Tibial nerve (tissue), 4 donors: ENCODE measurements around the gene CRHR1. TPM values are rescaled to one million over a fixed set of nuclear protein-coding genes. Genes with fewer than 3 reads are reported as not detected.

ENCODE experiments used
- DNase-seq, 2 donors: peaks; one replicate each; pipeline ENCODE4 v3.0.0-alpha.2; 2019; ENCODE audit warnings: low spot score in 2 of 2
- H3K27ac ChIP-seq, 4 donors: fragments of 200-600 bp; sonication (generic) in 3 of 4; one replicate each; pipeline ENCODE4 v1.5.1; 2017 to 2019; ENCODE audit warnings: mild to moderate bottlenecking in 1 of 4
- H3K27me3 ChIP-seq, 2 donors: fragments of 200-600 bp; sonication (generic) in 1 of 2; one replicate each; pipeline versions ENCODE4 v1.5.1 to v1.6.0; 2017 to 2019
- H3K36me3 ChIP-seq, 3 donors: fragments of 200-600 bp; sonication (generic); one replicate each; pipeline ENCODE4 v1.5.1; 2018 to 2019
- H3K4me1 ChIP-seq, 4 donors: fragments of 200-600 bp; sonication (generic) in 3 of 4; one replicate each; pipeline ENCODE4 v1.5.1; 2017 to 2019
- H3K4me3 ChIP-seq, 4 donors: fragments of 200-600 bp; sonication (generic) in 3 of 4; one replicate each; pipeline ENCODE4 v1.5.1; 2017 to 2019; ENCODE audit warnings: mild to moderate bottlenecking in 1 of 4, moderate library complexity in 1 of 4
- H3K9me3 ChIP-seq, 4 donors: fragments of 200-600 bp; sonication (generic) in 3 of 4; one replicate each; pipeline ENCODE4 v1.5.1; 2017 to 2019
- EP300 ChIP-seq, 2 donors: sonication (generic); formaldehyde crosslinking; IDR thresholded peaks; one replicate each; pipeline ENCODE4 v1.6.1; 2017; ENCODE audit warnings: antibody characterized with exemption in 2 of 2, mild to moderate bottlenecking in 1 of 2
- POLR2A ChIP-seq, 2 donors: fragments of 450-650 bp; IDR thresholded peaks; one replicate each; pipeline ENCODE4 v1.6.1; 2017; ENCODE audit warnings: antibody characterized with exemption in 2 of 2, mild to moderate bottlenecking in 2 of 2, moderate library complexity in 2 of 2
- WGBS, 2 donors: methylation state at CpG; one replicate each; pipeline ENCODE4 v1.1.5; 2018; 5-methylcytosine and 5-hydroxymethylcytosine counted together
- total RNA-seq, 4 donors: library from RNA; depleted of rRNA; stranded (reverse); fragments of >200 nt; gene quantifications; one replicate each; pipeline ENCODE4 v1.1.0, GENCODE V29; 2016
- TF ChIP-seq, protein P1 (sequence below), 5 experiments: fragments of 200-600 bp in 3 of 5; fragments of 450-650 bp in 2 of 5; sonication (generic) in 3 of 5; IDR thresholded peaks; one replicate each; pipeline ENCODE4 v1.5.1; 2016 to 2019; ENCODE audit warnings: antibody characterized with exemption in 5 of 5, mild to moderate bottlenecking in 3 of 5, moderate library complexity in 2 of 5

CRHR1 gene
- total RNA-seq, 4 donors from 2014 or later = not detected

DNA sequence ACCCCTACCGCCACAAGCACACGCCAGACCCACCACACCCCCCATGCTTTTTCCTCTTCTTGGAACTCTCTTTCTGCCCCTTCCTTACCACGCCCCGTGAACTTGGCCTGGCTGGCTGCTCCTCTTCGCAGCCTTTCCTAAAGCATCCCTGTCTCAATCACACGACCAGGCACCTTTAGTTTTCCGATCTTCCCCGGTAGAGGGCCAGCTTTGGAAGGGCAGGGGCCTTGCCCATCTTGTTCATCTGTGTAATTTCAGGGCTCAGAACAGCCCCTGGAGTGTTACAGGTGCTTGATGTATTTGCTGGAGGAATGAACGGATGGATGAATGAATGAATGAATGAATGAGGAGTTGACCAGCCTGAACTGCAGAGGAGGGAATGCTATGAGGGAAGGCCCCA, 64.3 kb downstream of the CRHR1 start:
- 82 to 87% methylated on average over 9 of the region's 9 CpGs for WGBS, 2 donors
- TF ChIP-seq EP300 (IDR thresholded peaks at IDR 0.05) (no peak), POLR2A (IDR thresholded peaks at IDR 0.05) (no peak)
- TF ChIP-seq, protein P1, sequence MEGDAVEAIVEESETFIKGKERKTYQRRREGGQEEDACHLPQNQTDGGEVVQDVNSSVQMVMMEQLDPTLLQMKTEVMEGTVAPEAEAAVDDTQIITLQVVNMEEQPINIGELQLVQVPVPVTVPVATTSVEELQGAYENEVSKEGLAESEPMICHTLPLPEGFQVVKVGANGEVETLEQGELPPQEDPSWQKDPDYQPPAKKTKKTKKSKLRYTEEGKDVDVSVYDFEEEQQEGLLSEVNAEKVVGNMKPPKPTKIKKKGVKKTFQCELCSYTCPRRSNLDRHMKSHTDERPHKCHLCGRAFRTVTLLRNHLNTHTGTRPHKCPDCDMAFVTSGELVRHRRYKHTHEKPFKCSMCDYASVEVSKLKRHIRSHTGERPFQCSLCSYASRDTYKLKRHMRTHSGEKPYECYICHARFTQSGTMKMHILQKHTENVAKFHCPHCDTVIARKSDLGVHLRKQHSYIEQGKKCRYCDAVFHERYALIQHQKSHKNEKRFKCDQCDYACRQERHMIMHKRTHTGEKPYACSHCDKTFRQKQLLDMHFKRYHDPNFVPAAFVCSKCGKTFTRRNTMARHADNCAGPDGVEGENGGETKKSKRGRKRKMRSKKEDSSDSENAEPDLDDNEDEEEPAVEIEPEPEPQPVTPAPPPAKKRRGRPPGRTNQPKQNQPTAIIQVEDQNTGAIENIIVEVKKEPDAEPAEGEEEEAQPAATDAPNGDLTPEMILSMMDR (IDR thresholded peaks at IDR 0.05) = no peak
- no peak overlapping the region for H3K4me3 ChIP-seq
- peaks cover 0 to 35% of the 10 kb centered on the region in 2 donors for H3K27me3 ChIP-seq
- H3K4me1 ChIP-seq = peaks cover 0 to 3% (median 0%) of the 10 kb centered on the region in 4 donors
- no peak for DNase-seq
- H3K9me3 ChIP-seq = no peaks in the 10 kb centered on the region
- H3K36me3 ChIP-seq = no peaks in the 10 kb centered on the region
- no peak overlapping the region for H3K27ac ChIP-seq

DNA sequence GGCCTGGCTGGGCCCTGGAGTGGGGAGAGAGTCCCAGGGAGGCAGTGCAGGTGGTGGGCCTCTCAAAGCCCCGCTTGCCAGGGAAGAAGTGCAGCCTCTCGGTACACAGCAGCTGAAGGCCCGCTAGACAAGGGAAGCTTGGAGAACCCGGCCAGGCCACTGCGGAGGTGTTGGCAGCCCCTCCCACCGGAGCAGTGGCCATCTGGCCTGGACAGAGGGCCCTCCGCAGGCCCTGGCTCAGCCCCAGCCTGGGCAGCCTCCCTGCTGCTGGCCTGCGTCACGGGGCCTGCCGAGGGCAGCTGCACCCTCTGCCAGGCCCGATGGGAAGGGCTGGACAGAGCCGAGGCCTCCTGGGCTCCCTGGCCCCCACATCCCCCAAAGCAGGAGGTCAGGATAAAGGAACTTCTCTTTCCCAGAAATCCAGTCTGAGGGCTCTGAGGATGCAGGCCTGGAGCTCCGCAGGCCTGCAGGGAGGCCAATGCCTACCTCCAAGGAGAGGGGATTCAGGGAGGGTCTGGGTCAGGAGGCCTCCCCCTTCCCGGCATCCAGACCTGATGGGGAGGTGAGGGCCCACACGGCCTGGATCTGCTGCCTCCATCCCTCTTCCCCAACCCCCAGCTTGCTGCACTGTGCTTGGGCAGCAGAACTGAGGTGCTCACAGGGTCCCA, 64.9 kb downstream of the CRHR1 start:
- no peaks in the 10 kb centered on the region for H3K9me3 ChIP-seq
- no peak overlapping the region for H3K27ac ChIP-seq
- DNase-seq = no peak
- peaks cover 0 to 41% of the 10 kb centered on the region in 2 donors for H3K27me3 ChIP-seq
- H3K4me3 ChIP-seq = no peak overlapping the region
- WGBS, 2 donors = 40 to 50% methylated on average over 1 to 10 of the region's 15 CpGs
- TF ChIP-seq, protein P1 (IDR thresholded peaks at IDR 0.05) = no peak
- TF ChIP-seq EP300 (IDR thresholded peaks at IDR 0.05) (no peak), POLR2A (IDR thresholded peaks at IDR 0.05) (no peak)
- H3K4me1 ChIP-seq = peaks cover 0 to 3% (median 0%) of the 10 kb centered on the region in 4 donors
- H3K36me3 ChIP-seq = no peaks in the 10 kb centered on the region

DNA sequence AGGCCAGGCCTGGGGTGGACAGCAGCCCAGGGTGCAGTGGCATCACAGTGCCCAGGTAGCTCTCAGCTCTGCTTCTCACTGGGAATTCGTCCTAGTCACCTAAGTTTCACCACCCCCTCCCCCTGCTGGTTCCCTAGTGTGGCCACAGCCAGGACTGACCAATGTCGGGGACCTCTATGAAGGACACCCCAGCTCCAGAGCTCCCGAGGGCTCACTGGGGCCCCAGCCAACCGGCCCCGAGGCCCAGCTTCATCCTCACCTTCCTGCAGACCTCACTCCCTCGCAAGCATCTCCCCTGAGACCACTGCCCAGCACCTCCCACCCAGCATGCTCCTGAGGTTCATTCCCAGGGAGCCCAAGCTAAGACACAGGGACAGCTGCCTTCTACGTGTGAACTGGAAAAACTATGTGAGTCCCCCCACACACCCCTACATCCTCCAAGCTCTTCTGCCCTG, 65.4 kb downstream of the CRHR1 start:
- no peak overlapping the region for H3K27ac ChIP-seq
- H3K9me3 ChIP-seq = no peaks in the 10 kb centered on the region

DNA sequence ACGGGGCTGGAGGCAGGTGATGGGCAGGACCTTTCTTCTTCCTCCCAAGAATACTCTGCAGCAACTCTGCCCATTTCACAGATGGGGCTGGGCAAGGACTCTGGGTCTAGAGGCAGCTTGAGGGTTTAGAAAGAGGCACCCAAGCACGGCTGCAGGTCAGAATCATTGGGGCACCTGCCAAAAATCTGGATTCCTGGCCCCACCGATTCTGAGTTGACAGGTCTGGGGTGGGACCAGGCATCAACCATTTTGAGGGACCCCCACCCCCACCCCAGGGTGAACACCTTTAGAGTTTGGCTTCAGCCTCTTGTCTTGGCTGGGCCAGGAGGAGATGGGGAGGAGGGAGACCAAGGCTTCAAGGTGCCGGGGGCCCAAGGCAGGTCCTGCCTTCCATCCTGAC, 65.9 kb downstream of the CRHR1 start:
- no peak overlapping the region for H3K27ac ChIP-seq
- peaks cover 0 to 51% of the 10 kb centered on the region in 2 donors for H3K27me3 ChIP-seq
- no peak for DNase-seq
- TF ChIP-seq, protein P1 (IDR thresholded peaks at IDR 0.05) = no peak
- TF ChIP-seq POLR2A (IDR thresholded peaks at IDR 0.05) (no peak), EP300 (IDR thresholded peaks at IDR 0.05) (no peak)
- H3K4me1 ChIP-seq = peaks cover 0 to 3% (median 0%) of the 10 kb centered on the region in 4 donors
- WGBS, 2 donors = 73 to 84% methylated on average over 3 of the region's 4 CpGs
- no peaks in the 10 kb centered on the region for H3K9me3 ChIP-seq
- no peak overlapping the region for H3K4me3 ChIP-seq
- no peaks in the 10 kb centered on the region for H3K36me3 ChIP-seq

More for the DNA sequence above, 65.4 kb downstream of the CRHR1 start:
- WGBS, 2 donors = 59 to 80% methylated on average over 6 to 7 of the region's 7 CpGs
- H3K4me3 ChIP-seq = no peak overlapping the region
- no peak for TF ChIP-seq POLR2A (IDR thresholded peaks at IDR 0.05)
- TF ChIP-seq, protein P1 (IDR thresholded peaks at IDR 0.05) = no peak
- no peak for TF ChIP-seq EP300 (IDR thresholded peaks at IDR 0.05)
- no peak for DNase-seq
- peaks cover 0 to 47% of the 10 kb centered on the region in 2 donors for H3K27me3 ChIP-seq
- H3K4me1 ChIP-seq = peaks cover 0 to 3% (median 0%) of the 10 kb centered on the region in 4 donors
- H3K36me3 ChIP-seq = no peaks in the 10 kb centered on the region

DNA sequence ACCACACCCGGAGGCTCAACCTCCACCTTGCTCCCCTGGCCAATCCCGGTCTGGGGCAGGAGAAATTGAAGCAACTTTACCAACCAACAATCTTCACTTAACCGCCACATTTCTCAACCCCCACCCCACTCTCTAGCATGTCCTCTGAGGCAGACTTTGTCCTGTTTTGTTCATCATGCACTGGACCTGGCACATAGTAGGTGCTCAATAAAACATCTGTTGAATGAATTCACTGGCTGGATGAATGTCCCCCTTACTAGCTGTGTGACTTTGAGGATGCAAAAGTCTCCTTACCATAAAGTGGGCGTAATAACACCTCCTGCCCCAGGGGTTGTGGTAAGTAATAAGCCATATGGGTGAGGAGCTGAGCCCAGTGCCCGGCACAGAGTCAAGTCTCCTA, 66.3 kb downstream of the CRHR1 start:
- TF ChIP-seq POLR2A (IDR thresholded peaks at IDR 0.05) (no peak), EP300 (IDR thresholded peaks at IDR 0.05) (no peak)
- TF ChIP-seq, protein P1 (IDR thresholded peaks at IDR 0.05) = no peak
- Histone ChIP-seq H3K27me3 (peaks cover 0 to 56% of the 10 kb centered on the region in 2 donors), H3K9me3 (no peaks in the 10 kb centered on the region), H3K27ac (no peak overlapping the region), H3K4me1 (peaks cover 0 to 3% (median 0%) of the 10 kb centered on the region in 4 donors), H3K36me3 (no peaks in the 10 kb centered on the region), H3K4me3 (no peak overlapping the region)
- no peak for DNase-seq
- 81 to 86% methylated on average over 5 of the region's 5 CpGs for WGBS, 2 donors
